ENCODE measurements around the gene ZFYVE19. TPM values are rescaled to one million over a fixed set of nuclear protein-coding genes. Genes with fewer than 3 reads are reported as not detected.
A peak's percentile ranks its signal among the peaks of the same experiment; 100 is the strongest.

ZFYVE19 gene
- total and polyA plus RNA-seq, 2 of the 13 experiments (the other 11 are each of a cell fraction or from before 2014, with no cell fraction given): 23.3 to 44.0 TPM

DNA sequence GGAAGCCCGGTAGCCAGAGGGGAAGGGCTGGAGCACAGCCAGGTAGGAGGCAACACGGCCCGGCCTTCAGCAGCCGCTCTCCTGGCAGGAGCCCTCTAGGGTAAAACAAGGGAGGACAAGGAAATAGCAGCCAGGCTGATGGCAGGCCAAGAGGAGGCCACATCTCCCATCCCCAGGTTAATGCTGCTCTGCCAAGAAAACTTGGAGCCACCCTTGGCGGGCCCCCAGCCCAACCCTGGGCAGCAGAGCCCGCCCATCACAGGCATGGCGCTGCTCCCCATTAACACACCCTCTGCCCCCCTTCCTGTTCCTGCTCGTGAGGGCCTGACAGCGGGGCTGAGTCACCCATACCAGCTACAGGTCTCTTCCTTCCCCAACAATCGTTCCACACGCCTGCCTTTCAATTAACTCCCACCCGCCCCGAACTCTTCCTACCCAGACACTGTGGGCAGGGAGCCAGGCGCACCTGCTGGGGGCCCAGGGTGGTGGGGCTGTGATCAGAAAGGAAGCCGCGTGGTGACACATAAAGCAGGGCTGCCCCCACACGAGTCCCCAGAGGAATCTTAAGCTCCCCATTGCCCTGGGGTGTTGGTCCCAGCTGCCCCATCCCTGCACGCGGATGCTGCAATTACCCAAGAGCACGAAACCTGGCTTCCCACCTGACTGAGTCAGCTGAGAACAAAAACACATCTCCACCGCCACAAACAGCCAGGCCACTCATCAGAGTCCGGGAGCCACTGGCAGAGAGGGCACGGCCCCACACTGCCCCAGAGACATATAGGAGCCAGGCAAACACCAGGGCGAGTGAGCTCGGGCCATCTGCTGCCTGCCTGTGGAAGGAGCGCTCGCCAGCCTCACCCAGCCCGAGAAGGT, 37.4 kb upstream of the ZFYVE19 start, which contains the start of gene C15orf62:
Gene C15orf62 (plus strand): TSS at position 707 of the 873 bp plus-strand sequence. CDS start 516 bp downstream, outside the sequence.
- Histone ChIP-seq H3K27ac (ENCODE audit: extremely low read length, insufficient read depth, low read length) (no peak within 1 kb of the TSS), H3K9me3 (ENCODE audit: low read length) (no peaks in the 10 kb centered on the region), H3K9ac (ENCODE audit: insufficient read depth, low read depth, low read length) (no peak within 1 kb of the TSS), H3K27me3 (ENCODE audit: control insufficient read depth in 1 of 2, insufficient read depth in 2 of 2, low read length in 2 of 2) (no peaks in the 10 kb centered on the region), H2AFZ (ENCODE audit: low read length) (no peak within 1 kb of the TSS), H4K20me1 (ENCODE audit: insufficient read depth, low read length) (no peaks in the 10 kb centered on the region), H3K4me3 (replicated peaks in 1 of 3; ENCODE audit: insufficient read depth in 1 of 3, low read depth in 2 of 3, low read length in 3 of 3) (no peak within 1 kb of the TSS), H3K4me2 (ENCODE audit: low read depth, low read length) (no peak within 1 kb of the TSS), H3K36me3 (replicated peaks in 1 of 2; ENCODE audit: control insufficient read depth in 1 of 2, insufficient read depth in 2 of 2, low read length in 2 of 2) (peaks cover 9 to 32% of the 10 kb centered on the region in 2 experiments; a peak in 4 of 5 replicates), H3K4me1 (ENCODE audit: insufficient read depth, low read length) (peaks cover 15% of the 10 kb centered on the region), H3K79me2 (ENCODE audit: insufficient read depth, low read length) (peaks cover 9% of the 10 kb centered on the region)
- peak; percentile 77 for TF ChIP-seq AGO2 (optimal IDR thresholded peaks at IDR 0.05; ENCODE audit: low read depth, low read length)
- TF ChIP-seq POLR2A (IDR thresholded peaks at IDR 0.05; ENCODE audit: insufficient read depth in 1 of 2, low read depth in 2 of 2, low read length in 2 of 2): 0 out of 4 replicates have a peak, but pooled peaks of 1 of the 2 experiments have one; percentile 12
- TF ChIP-seq CENPT (CRISPR knock-in tag; IDR thresholded peaks at IDR 0.05; ENCODE audit: low read depth): no peak
- TF ChIP-seq KAT2B (IDR thresholded peaks at IDR 0.05; ENCODE audit: borderline replicate concordance, low read depth, low read length): no peak
- TF ChIP-seq, protein P1, sequence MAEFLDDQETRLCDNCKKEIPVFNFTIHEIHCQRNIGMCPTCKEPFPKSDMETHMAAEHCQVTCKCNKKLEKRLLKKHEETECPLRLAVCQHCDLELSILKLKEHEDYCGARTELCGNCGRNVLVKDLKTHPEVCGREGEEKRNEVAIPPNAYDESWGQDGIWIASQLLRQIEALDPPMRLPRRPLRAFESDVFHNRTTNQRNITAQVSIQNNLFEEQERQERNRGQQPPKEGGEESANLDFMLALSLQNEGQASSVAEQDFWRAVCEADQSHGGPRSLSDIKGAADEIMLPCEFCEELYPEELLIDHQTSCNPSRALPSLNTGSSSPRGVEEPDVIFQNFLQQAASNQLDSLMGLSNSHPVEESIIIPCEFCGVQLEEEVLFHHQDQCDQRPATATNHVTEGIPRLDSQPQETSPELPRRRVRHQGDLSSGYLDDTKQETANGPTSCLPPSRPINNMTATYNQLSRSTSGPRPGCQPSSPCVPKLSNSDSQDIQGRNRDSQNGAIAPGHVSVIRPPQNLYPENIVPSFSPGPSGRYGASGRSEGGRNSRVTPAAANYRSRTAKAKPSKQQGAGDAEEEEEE (CRISPR knock-in tag; IDR thresholded peaks at IDR 0.05; ENCODE audit: borderline replicate concordance): no peak
- 0 out of 2 replicates have a peak, but pooled peaks have one; percentile 14 for TF ChIP-seq POLR2AphosphoS5 (IDR thresholded peaks at IDR 0.05; ENCODE audit: low read depth, low read length)
- no peak for TF ChIP-seq SP5 (CRISPR knock-in tag; IDR thresholded peaks at IDR 0.05; ENCODE audit: borderline replicate concordance, low read depth)
- CTCF ChIA-PET (ENCODE audit: low intra/inter-chr PET ratio, low total read pairs): no interaction called here
- POLR2A ChIA-PET: no interaction called here
- WGBS (ENCODE audit: low lambda C conversion rate): 92% methylated on average over 15 of the region's 28 CpGs
- DNase-seq (ENCODE audit: low spot score) (no peak), FAIRE-seq (no peak), ATAC-seq (no peak)
- intact Hi-C loops (cut with micrococcal nuclease; ENCODE audit: unreplicated experiment): no loop called here
- in situ Hi-C loops (cut with HindIII; ENCODE audit: extremely low pct_ligation_motif_present, low pct_unique_long_range_greater_than_20kb): no loop called here
- BruUV-seq (replicated peaks): no TSS peak

Data from HepG2 (cell line).